Vagina (tissue), 2 donors: ENCODE data around the gene ULBP1. TPM values are rescaled to one million over a fixed set of nuclear protein-coding genes. Genes with fewer than 3 reads are reported as not detected.
"Not testable (repeated sequence)": the region's sequence is repeated elsewhere in the genome, so short reads cannot be mapped to it uniquely, and the experiment has no call there.

ENCODE experiments used
- DNase-seq, 2 donors: peaks; one replicate each; pipeline ENCODE4 v3.0.0-alpha.2; 2017; ENCODE audit errors: extremely low spot score in 2 of 2
- H3K27ac ChIP-seq: fragments of 200-600 bp; sonication (generic); one replicate; pipeline ENCODE4 v1.5.1; 2019
- H3K27me3 ChIP-seq: fragments of 200-600 bp; sonication (generic); one replicate; pipeline ENCODE4 v1.5.1; 2019
- H3K36me3 ChIP-seq, 2 donors: fragments of 200-600 bp; sonication (generic); one replicate each; pipeline ENCODE4 v1.5.1; 2017 to 2019
- H3K4me1 ChIP-seq: fragments of 200-600 bp; sonication (generic); one replicate; pipeline ENCODE4 v1.5.1; 2019
- H3K4me3 ChIP-seq, 2 donors: fragments of 200-600 bp; sonication (generic); 1 replicate in 1 of 2; 2 replicates in 1 of 2; pipeline ENCODE4 v1.5.1; 2016 to 2019
- H3K9me3 ChIP-seq: fragments of 200-600 bp; sonication (generic); one replicate; pipeline ENCODE4 v1.5.1; 2019
- POLR2A ChIP-seq, 2 donors: fragments of 450-650 bp; IDR thresholded peaks; one replicate each; pipeline ENCODE4 v1.6.1; 2017; ENCODE audit warnings: antibody characterized with exemption in 2 of 2, mild to moderate bottlenecking in 2 of 2, moderate library complexity in 2 of 2
- POLR2AphosphoS5 ChIP-seq, 2 donors: sonication (generic); formaldehyde crosslinking; IDR thresholded peaks; one replicate each; pipeline ENCODE4 v1.9.0; 2017; ENCODE audit warnings: antibody characterized with exemption in 2 of 2, mild to moderate bottlenecking in 2 of 2, low read depth in 1 of 2; ENCODE audit not compliant: insufficient read depth in 1 of 2
- intact Hi-C: fragments of 100-400 bp; cut with DNase I; formaldehyde crosslinking; loops from one replicate; pipeline ENCODE4 v1.15.1; 2023
- total RNA-seq: library from RNA; depleted of rRNA; stranded (reverse); fragments of >200 nt; gene quantifications from one replicate; pipeline ENCODE4 v1.2.3, GENCODE V29; 2016
- TF ChIP-seq, protein P1 (sequence below), 3 experiments: fragments of 450-650 bp in 2 of 3; fragments of 200-600 bp in 1 of 3; sonication (generic) in 1 of 3; IDR thresholded peaks; one replicate each; pipeline ENCODE4 v1.5.1; 2017 to 2019; ENCODE audit warnings: antibody characterized with exemption in 3 of 3, mild to moderate bottlenecking in 2 of 3, moderate library complexity in 2 of 3

Gene ULBP1
- total RNA-seq, 1 donor from 2014 or later, result not detected

DNA sequence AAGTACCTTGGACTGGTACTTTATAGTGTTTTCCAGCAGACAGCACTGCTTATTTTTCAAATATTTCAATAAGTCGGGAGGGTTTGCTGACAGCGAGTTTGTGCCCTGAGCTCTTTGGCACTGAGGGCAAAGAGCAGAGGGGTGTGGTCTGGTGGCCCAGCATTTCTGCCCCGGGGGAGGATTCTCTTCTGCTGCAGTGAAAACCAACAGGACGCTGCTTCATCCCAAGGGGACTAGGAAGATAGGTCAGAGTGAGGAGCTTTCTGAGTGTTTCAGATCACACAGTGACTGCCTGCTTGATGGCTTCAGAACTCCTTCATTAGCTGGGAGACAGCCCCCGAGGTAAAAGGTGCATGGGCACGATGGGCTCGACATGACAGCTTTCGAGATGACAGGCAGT lies 13.3 kb upstream of the ULBP1 start:
- H3K27me3 ChIP-seq, result no peaks in the 10 kb centered on the region

DNA sequence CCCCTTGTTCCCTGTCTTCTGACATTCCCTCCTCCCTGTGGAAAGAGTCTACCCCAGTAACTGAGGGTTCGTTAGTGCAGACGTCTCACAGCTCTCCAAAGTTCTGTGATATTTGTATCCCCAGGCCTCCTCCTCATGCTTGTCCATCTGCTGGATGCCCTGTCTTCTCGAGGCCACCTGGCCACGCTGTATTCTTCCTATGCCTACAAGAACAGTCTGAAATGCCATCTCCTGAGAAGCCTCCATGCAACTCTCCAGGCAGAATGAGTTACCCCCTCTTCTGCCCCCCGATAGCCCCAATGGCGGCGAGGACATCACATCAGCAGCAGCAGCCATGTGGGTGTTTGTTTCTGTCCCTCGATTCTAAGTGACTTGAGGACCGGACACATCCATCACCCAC lies 12.6 kb upstream of the ULBP1 start:
- H3K4me3 ChIP-seq, result no peak overlapping the region
- H3K27ac ChIP-seq, result no peak overlapping the region
- TF ChIP-seq, protein P1, sequence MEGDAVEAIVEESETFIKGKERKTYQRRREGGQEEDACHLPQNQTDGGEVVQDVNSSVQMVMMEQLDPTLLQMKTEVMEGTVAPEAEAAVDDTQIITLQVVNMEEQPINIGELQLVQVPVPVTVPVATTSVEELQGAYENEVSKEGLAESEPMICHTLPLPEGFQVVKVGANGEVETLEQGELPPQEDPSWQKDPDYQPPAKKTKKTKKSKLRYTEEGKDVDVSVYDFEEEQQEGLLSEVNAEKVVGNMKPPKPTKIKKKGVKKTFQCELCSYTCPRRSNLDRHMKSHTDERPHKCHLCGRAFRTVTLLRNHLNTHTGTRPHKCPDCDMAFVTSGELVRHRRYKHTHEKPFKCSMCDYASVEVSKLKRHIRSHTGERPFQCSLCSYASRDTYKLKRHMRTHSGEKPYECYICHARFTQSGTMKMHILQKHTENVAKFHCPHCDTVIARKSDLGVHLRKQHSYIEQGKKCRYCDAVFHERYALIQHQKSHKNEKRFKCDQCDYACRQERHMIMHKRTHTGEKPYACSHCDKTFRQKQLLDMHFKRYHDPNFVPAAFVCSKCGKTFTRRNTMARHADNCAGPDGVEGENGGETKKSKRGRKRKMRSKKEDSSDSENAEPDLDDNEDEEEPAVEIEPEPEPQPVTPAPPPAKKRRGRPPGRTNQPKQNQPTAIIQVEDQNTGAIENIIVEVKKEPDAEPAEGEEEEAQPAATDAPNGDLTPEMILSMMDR (IDR thresholded peaks at IDR 0.05), result no peak
- TF ChIP-seq POLR2AphosphoS5 (IDR thresholded peaks at IDR 0.05; ENCODE audit: insufficient read depth in 1 of 2, low read depth in 1 of 2), result no peak
- TF ChIP-seq POLR2A (IDR thresholded peaks at IDR 0.05), result no peak
- H3K36me3 ChIP-seq, result no peaks in the 10 kb centered on the region
- no peaks in the 10 kb centered on the region for H3K4me1 ChIP-seq
- intact Hi-C loops, result no loop called here
- H3K27me3 ChIP-seq, result no peaks in the 10 kb centered on the region
- H3K9me3 ChIP-seq, result no peaks in the 10 kb centered on the region
- DNase-seq, result peak in 1 of 2 donors; percentile 52

More for the DNA sequence above, 13.3 kb upstream of the ULBP1 start:
- H3K4me1 ChIP-seq, result no peaks in the 10 kb centered on the region
- no peaks in the 10 kb centered on the region for H3K36me3 ChIP-seq
- no peak overlapping the region for H3K27ac ChIP-seq
- TF ChIP-seq POLR2A (IDR thresholded peaks at IDR 0.05), result no peak
- TF ChIP-seq, protein P1 (IDR thresholded peaks at IDR 0.05), result no peak
- no peak for TF ChIP-seq POLR2AphosphoS5 (IDR thresholded peaks at IDR 0.05; ENCODE audit: insufficient read depth in 1 of 2, low read depth in 1 of 2)
- peak in 1 of 2 donors; percentile 64 for DNase-seq
- no peak overlapping the region for H3K4me3 ChIP-seq
- intact Hi-C loops, result no loop called here
- H3K9me3 ChIP-seq, result no peaks in the 10 kb centered on the region

DNA sequence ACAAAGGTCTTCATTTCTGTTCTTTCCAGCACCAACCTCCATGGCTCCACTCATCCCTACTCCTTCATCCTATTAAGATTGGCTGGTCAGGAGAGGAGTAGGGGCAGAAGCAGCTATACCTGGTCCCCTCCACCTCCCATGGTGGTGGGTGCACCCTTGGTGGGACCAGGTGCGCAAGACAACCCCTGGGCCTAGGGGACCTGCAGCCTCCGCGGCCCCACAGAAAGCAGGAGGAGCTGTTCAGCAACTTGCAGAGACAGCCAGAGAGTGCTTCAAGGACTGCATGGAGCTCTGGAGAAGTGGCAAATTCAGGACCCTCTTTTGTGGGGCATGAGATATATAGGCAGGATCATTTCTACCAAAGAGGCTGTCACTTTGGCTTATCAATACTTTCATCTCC lies 12.1 kb upstream of the ULBP1 start:
- Histone ChIP-seq H3K27ac (no peak overlapping the region), H3K4me3 (no peak overlapping the region), H3K27me3 (no peaks in the 10 kb centered on the region), H3K9me3 (no peaks in the 10 kb centered on the region), H3K4me1 (no peaks in the 10 kb centered on the region), H3K36me3 (no peaks in the 10 kb centered on the region)
- TF ChIP-seq POLR2A (IDR thresholded peaks at IDR 0.05), result no peak
- TF ChIP-seq, protein P1 (IDR thresholded peaks at IDR 0.05), result no peak
- no peak for TF ChIP-seq POLR2AphosphoS5 (IDR thresholded peaks at IDR 0.05; ENCODE audit: insufficient read depth in 1 of 2, low read depth in 1 of 2)
- no peak for DNase-seq
- intact Hi-C loops, result no loop called here

DNA sequence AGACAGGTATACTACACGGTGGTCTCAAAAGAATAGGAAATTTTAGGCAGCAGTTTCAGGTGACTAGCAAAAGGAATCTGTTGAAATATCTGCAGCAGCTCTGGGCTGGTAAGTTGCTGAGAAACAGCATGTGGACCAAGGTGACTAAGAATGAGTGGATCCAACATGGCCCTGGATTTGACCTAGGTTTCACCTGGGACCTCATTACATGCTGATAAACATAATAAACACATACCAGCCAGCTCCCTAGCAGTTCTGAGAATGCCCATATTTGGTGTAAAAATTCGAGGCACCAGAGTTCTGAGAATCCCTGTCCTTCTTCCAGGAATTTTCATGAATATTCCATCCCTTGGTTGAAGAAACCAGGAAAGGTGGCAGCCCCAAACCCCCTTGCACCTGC lies 10.4 kb upstream of the ULBP1 start:
- H3K4me1 ChIP-seq, H3K27me3 ChIP-seq, H3K36me3 ChIP-seq, H3K9me3 ChIP-seq, DNase-seq, H3K27ac ChIP-seq, H3K4me3 ChIP-seq, intact Hi-C loops: not testable (repeated sequence)

DNA sequence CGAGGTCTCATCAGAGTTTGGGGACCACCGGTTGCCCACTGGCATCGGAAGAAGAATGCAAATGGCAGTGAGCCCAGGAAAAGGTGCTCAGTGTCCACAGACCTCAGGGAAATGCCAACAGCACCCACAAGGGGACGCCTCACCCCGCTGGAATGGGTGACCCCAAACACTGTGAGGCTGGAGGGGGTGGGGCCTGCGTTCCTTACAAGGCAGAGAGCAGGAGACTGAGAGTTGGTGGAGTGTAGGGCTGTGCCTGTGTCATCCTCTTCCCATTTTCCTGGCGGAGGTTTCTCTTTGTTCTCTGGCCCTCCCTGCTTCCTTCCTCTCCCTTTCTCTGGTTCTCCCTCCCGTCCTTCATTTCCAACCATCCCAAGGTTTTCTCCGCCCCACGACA lies 9.8 kb upstream of the ULBP1 start:
- not testable (repeated sequence) for H3K4me3 ChIP-seq

DNA sequence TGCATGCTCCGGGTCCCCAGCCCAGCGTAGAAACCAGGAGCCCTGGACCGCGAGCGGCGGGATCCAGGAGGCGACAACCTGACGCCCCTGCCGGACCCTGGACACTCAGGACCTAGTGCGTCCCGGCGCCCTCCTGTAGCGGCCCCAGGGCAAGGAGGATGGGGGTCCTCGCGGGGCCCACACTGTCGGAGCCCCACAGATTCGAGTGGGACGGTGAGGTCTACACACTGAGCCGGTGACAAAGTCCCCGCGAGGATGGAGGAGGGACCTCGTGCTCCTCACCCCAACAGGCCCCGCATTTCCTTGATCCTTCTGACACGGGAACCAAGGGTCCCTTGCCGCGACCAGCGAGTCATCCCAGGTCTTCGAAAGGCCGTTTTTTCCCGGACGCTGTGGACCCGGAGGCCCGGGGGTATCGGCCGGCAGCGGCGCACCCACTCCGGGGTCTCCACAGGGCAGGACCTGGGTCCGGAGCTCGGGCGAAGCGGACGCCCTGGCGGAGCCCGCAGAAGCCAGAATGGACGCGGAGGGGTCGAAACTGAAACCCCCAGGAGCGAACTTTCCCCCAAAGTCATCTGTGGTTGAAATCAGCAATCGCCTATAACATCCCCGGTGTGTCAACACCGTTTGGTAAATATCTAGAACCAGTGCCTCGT lies 9.3 kb upstream of the ULBP1 start:
- intact Hi-C loops, H3K4me3 ChIP-seq, H3K4me1 ChIP-seq, H3K27ac ChIP-seq, H3K36me3 ChIP-seq, H3K9me3 ChIP-seq, H3K27me3 ChIP-seq: not testable (repeated sequence)
- peak in 1 of 2 donors; percentile 22 for DNase-seq

More for the DNA sequence above, 9.8 kb upstream of the ULBP1 start:
- H3K36me3 ChIP-seq, DNase-seq, H3K4me1 ChIP-seq, H3K27ac ChIP-seq, intact Hi-C loops, H3K27me3 ChIP-seq, H3K9me3 ChIP-seq: not testable (repeated sequence)

DNA sequence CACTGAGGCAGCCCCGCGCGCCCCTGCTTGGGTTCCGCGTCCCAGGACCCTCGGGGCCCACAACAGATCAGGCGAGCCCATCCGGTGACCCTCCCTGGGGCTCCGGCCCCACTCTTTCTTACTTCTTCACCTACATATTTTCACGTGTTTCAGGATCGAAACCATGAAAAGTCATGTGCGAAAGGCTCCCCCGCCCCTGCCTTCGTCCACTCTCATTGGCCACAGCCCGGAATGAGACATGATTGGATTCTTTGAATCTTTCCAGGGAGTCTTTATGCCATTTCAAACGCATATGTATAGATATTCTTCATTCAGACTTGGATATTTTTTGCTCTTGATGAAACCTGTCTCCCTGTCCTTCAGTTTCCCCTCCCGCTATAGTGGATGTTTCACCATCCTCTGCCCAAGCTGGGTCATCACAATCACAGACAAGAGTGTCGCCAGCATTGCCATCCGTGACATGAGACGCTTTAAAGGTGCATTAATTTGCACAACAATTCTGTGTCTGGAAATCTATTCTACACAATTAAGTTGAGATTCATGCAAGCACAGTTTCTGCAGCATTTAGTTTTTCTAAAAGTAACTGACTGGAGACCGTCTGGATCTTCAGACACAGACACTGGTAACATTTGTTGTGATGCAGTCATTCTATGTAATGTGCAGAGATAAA lies 8.6 kb upstream of the ULBP1 start:
- H3K9me3 ChIP-seq, H3K4me1 ChIP-seq, DNase-seq, H3K36me3 ChIP-seq, H3K27ac ChIP-seq, H3K4me3 ChIP-seq, intact Hi-C loops, H3K27me3 ChIP-seq: not testable (repeated sequence)

DNA sequence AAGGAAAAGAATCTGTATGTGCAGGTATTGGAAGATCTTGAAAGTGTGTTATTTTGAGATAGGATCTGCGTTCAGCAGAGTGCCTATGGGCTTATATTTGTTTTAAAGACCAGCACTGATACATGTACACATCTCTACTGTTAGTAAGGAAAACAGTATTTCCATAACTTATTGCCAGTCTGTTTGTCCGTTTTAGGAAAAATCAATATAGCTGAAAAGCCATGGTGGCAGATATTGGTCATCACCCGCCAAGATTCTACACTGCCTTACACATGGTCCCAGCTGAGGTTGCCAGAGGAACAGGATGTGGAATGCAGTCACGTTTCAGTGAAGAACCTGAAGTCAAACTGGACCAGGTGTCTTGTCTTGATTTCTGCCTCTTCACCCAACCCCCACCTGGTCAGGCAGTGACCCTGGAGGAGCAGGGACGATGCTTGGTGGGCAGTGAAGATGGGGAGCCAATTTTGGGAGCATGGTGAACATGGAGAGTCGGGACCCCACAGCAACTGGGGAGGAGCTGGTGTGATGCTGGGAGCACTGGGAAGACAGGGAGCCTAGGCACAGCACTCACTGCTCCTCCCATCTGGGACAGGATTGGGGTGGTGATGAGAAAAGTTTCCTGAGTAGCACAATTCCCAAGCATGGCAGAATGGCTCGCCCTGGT lies 8.0 kb upstream of the ULBP1 start:
- H3K36me3 ChIP-seq, H3K27ac ChIP-seq, H3K4me3 ChIP-seq, H3K9me3 ChIP-seq, intact Hi-C loops, H3K27me3 ChIP-seq, H3K4me1 ChIP-seq: not testable (repeated sequence)
- DNase-seq, result peak in 1 of 2 donors; percentile 31

DNA sequence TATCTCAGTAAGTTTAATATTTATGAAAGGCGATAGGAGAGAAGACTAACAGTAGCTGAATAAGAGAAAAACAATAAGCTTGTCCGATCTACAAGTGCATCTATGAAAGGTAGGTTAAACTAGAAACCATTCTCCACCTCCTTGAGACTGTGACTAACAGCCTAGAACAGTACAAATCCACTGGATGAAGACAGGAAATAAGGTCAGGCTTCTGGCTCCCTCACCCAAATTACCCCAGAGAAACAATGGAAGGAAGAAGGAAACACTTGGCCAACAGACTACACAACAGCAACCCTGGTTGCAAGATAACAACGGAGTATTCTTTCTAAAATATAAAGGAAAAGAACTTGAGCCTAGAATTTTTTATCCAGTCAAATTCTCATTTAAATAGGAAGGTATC lies 5.6 kb upstream of the ULBP1 start:
- H3K27me3 ChIP-seq, H3K36me3 ChIP-seq, H3K4me3 ChIP-seq, H3K27ac ChIP-seq, intact Hi-C loops, DNase-seq, H3K9me3 ChIP-seq, H3K4me1 ChIP-seq: not testable (repeated sequence)

DNA sequence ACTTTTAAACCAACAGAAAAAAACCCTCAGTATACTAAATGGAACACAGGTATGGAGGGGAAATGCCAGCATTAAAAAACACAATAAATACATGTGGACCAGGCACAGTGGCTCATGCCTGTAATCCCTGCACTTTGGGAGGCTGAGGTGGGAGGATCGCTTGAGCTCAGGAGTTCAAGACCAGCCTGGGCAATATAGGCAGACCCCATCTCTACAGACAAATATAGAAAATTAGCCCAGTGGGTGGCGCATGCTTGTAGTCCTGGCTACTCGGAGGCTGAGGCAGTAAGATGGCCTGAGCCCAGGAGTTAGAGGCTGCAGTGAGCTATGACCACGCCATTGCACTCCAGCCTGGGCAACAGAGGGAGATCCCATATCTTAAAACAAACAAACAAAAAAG lies 3.9 kb upstream of the ULBP1 start:
- H3K9me3 ChIP-seq, H3K27ac ChIP-seq, H3K36me3 ChIP-seq, H3K4me3 ChIP-seq, DNase-seq, H3K27me3 ChIP-seq, intact Hi-C loops: not testable (repeated sequence)
- H3K4me1 ChIP-seq, result peaks cover 20% of the 10 kb centered on the region
